Measurements from ENCODE around the gene ASB9.
"Not testable (repeated sequence)": the region's sequence is repeated elsewhere in the genome, so short reads cannot be mapped to it uniquely, and the experiment has no call there.

ASB9 gene

DNA sequence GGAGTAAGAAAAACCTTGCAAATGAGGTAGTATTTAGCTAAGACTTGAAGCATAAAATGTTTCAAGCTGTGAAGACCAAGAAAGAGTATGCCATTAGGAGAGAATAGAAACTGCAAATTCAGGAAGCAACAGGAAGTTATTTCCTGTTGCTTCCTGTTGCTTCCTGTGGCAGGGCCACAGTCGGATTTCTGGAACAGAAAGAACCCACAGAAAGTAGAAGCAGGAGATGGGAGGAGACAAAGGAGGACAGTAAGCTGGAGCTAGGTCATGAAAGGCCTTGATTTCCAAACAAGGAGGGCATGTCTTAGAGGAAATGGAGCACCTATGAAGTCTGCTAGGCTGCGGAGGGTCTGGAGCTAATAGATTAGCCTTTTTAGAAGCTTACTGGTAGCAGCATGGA is 28.3 kb upstream of the ASB9 start:
- Histone ChIP-seq H3K4me3 (ENCODE audit: low read depth, low read length) (no peak overlapping the region), H3K27me3 (ENCODE audit: control insufficient read depth, insufficient read depth, low read length) (peaks cover 14% of the 10 kb centered on the region; the same call in 1 of the 2 replicates), H3K27ac (ENCODE audit: low read depth, low read length) (no peak overlapping the region), H3K4me1 (ENCODE audit: control insufficient read depth, insufficient read depth, low read length) (no peaks in the 10 kb centered on the region), H3K36me3 (ENCODE audit: control insufficient read depth, insufficient read depth, low read length) (no peaks in the 10 kb centered on the region), H3K9me3 (ENCODE audit: control insufficient read depth, insufficient read depth, low read depth, low read length) (no peaks in the 10 kb centered on the region), H3K9ac (ENCODE audit: low read length) (no peak overlapping the region)

DNA sequence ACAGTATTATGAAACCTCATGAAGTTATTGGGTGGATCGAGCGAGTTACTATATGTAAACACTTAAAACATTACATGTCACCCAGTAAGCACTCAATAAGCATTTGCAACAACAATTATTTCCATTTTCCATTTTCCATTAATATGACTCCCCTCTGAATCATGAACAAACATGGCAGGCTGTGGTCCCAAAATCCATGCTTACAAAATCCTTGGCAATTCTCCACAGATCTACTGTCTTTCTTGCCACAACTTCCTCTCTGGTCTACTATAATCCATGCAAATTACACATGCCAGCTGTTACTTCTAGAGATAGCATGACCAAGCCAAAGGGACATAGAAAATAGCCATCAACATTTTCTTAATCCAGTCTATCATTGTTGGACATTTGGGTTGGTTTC is 23.6 kb upstream of the ASB9 start:
- Histone ChIP-seq H3K4me3 (ENCODE audit: low read depth, low read length) (no peak overlapping the region), H3K9ac (ENCODE audit: low read length) (no peak overlapping the region), H3K4me1 (ENCODE audit: control insufficient read depth, insufficient read depth, low read length) (no peaks in the 10 kb centered on the region)

DNA sequence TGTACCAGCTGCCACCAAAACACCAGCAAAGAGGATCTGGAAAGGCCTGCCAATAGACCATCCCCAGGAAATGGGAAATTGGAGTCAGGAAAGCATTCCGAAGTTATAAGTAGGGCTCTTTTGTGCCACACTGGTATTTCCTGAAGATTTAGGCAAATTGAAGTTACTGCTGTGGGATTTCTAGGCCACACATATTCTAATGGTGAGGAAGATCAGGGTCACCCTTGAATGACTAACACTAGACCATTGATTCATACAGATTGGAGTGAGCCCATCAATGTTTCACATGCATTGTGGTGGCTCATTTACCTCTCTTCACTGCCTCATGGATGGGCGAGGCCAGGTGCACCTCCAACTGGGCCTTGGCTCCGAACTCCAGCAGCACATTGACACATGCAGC is 23.0 kb upstream of the ASB9 start:
- Histone ChIP-seq H3K9me3 (ENCODE audit: control insufficient read depth, insufficient read depth, low read depth, low read length) (no peaks in the 10 kb centered on the region), H3K27me3 (ENCODE audit: control insufficient read depth, insufficient read depth, low read length) (peaks cover 3% of the 10 kb centered on the region; the same call in 1 of the 2 replicates), H3K9ac (ENCODE audit: low read length) (no peak overlapping the region), H3K27ac (ENCODE audit: low read depth, low read length) (no peak overlapping the region), H3K4me1 (ENCODE audit: control insufficient read depth, insufficient read depth, low read length) (no peaks in the 10 kb centered on the region), H3K36me3 (ENCODE audit: control insufficient read depth, insufficient read depth, low read length) (no peaks in the 10 kb centered on the region), H3K4me3 (ENCODE audit: low read depth, low read length) (no peak overlapping the region)

More for the DNA sequence above, 23.6 kb upstream of the ASB9 start:
- Histone ChIP-seq H3K27ac (ENCODE audit: low read depth, low read length) (no peak overlapping the region), H3K9me3 (ENCODE audit: control insufficient read depth, insufficient read depth, low read depth, low read length) (no peaks in the 10 kb centered on the region), H3K27me3 (ENCODE audit: control insufficient read depth, insufficient read depth, low read length) (peaks cover 3% of the 10 kb centered on the region; the same call in 1 of the 2 replicates), H3K36me3 (ENCODE audit: control insufficient read depth, insufficient read depth, low read length) (no peaks in the 10 kb centered on the region)

DNA sequence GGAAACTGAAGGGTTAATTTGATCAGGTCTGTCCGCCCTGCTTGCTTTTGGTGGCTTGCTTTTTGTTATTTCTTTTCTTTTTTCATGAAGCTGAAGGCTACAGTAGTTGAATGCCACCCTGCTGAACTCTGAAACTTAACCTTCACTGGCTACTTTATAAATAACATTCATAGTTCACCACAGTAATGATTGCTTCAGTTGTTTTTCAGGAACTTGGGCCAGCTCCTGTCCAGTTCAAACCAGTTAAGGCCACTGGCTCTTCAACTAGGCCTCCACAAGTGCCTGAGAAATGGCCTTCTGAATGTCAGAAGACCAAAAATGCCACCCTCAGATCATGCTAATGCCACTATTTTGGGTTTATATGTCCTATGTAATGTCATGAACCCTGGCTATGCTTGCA is 7.7 kb upstream of the ASB9 start:
- H3K4me1 ChIP-seq (ENCODE audit: control insufficient read depth, insufficient read depth, low read length) = no peaks in the 10 kb centered on the region

DNA sequence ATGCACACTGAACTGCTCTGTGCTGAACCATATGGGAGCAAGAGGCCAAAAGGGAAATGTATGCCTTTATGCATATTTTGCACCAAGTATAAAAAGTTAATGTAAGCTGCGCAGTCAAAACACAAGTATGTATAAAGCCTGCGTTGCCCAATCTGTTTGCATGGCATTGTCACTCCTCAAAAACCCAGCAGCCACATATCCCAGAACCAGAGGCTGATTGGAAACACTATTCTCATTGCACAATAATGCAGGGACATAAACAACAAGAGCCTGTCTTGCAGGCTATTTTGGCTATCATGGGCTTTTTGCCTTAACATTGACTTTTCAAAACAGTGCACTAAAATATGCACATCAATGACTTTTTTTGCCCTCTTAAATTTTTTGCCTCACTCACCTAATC is 5.1 kb upstream of the ASB9 start:
- Histone ChIP-seq H3K9ac (ENCODE audit: low read length) (no peak overlapping the region), H3K27ac (ENCODE audit: low read depth, low read length) (no peak overlapping the region), H3K4me3 (ENCODE audit: low read depth, low read length) (no peak overlapping the region), H3K27me3 (ENCODE audit: control insufficient read depth, insufficient read depth, low read length) (no peaks in the 10 kb centered on the region; the same call in 1 of the 2 replicates), H3K4me1 (ENCODE audit: control insufficient read depth, insufficient read depth, low read length) (peaks cover 5% of the 10 kb centered on the region), H3K9me3 (ENCODE audit: control insufficient read depth, insufficient read depth, low read depth, low read length) (no peaks in the 10 kb centered on the region; the same call in 1 of the 2 replicates), H3K36me3 (ENCODE audit: control insufficient read depth, insufficient read depth, low read length) (no peaks in the 10 kb centered on the region)

More for the DNA sequence above, 7.7 kb upstream of the ASB9 start:
- H3K4me3 ChIP-seq (ENCODE audit: low read depth, low read length) = no peak overlapping the region
- H3K9ac ChIP-seq (ENCODE audit: low read length) = no peak overlapping the region
- H3K36me3 ChIP-seq (ENCODE audit: control insufficient read depth, insufficient read depth, low read length) = no peaks in the 10 kb centered on the region
- H3K9me3 ChIP-seq (ENCODE audit: control insufficient read depth, insufficient read depth, low read depth, low read length) = no peaks in the 10 kb centered on the region; the same call in 1 of the 2 replicates
- no peak overlapping the region for H3K27ac ChIP-seq (ENCODE audit: low read depth, low read length)
- peaks cover 2% of the 10 kb centered on the region; the same call in 1 of the 2 replicates for H3K27me3 ChIP-seq (ENCODE audit: control insufficient read depth, insufficient read depth, low read length)

DNA sequence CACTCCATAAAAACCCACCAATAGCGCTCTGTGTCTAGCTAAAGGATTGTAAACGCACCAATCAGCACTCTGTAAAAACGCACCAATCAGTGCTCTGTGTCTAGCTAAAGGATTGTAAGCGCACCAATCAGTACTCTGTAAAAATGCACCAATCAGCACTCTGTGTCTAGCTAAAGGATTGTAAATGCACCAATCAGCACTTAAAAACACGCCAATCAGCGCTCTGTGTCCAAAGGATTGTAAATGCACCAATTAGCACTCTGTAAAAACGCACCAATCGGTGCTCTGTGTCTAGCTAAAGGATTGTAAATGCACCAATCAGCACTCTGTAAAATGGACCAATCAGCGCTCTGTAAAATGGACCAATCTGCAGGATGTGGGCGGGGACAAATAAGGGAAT is 3.4 kb upstream of the ASB9 start:
- H3K27me3 ChIP-seq (ENCODE audit: control insufficient read depth, insufficient read depth, low read length); H3K9ac ChIP-seq (ENCODE audit: low read length); H3K9me3 ChIP-seq (ENCODE audit: control insufficient read depth, insufficient read depth, low read depth, low read length); H3K4me3 ChIP-seq (ENCODE audit: low read depth, low read length); H3K36me3 ChIP-seq (ENCODE audit: control insufficient read depth, insufficient read depth, low read length); H3K27ac ChIP-seq (ENCODE audit: low read depth, low read length): not testable (repeated sequence)
- H3K4me1 ChIP-seq (ENCODE audit: control insufficient read depth, insufficient read depth, low read length) = peaks cover 12% of the 10 kb centered on the region

DNA sequence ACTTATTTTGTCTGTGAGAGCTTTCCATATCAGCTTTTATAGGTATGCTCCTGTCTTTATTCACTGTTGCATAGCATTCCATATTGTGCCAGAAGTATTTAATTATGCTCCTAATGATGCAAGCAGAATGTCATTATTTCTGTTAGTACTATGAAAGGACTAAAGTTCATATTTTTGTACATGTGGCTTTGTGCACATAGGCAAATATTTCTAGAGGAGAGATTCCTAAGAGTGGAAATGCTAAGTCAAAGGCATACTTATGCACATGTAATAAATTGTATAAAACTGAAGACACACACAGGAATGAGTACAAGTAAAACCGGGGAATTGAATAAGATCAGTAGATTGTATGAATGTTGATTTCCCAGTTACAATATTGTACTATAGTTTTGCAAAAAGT is 1.9 kb upstream of the ASB9 start:
- Histone ChIP-seq H3K36me3 (ENCODE audit: control insufficient read depth, insufficient read depth, low read length) (no peaks in the 10 kb centered on the region), H3K27ac (ENCODE audit: low read depth, low read length) (no peak overlapping the region), H3K4me3 (ENCODE audit: low read depth, low read length) (no peak overlapping the region), H3K9ac (ENCODE audit: low read length) (no peak overlapping the region), H3K4me1 (ENCODE audit: control insufficient read depth, insufficient read depth, low read length) (peaks cover 12% of the 10 kb centered on the region), H3K27me3 (ENCODE audit: control insufficient read depth, insufficient read depth, low read length) (no peaks in the 10 kb centered on the region; the same call in 1 of the 2 replicates), H3K9me3 (ENCODE audit: control insufficient read depth, insufficient read depth, low read depth, low read length) (no peaks in the 10 kb centered on the region; the same call in 1 of the 2 replicates)

DNA sequence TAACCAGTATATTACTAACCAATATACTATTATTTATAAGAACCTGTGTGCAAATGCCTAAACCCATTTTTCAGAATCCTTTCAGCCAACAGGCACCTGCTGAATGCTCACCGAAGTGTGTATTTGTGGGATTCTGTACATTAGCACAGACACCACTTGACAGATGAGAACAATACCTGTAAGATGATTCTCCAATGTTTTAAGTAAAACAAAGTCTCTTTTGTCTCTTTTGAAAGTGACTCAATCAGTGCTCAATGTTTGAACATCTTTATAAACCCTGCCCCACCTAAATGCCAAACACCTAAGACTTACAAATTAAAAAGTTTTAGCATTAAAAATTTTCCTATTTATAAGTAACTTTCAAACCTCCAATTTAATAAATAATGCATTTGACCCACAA is 763 bp downstream of the ASB9 start:
- Histone ChIP-seq H3K27me3 (ENCODE audit: control insufficient read depth, insufficient read depth, low read length) (peaks cover 10% of the 10 kb centered on the region; the same call in 1 of the 2 replicates), H3K4me1 (ENCODE audit: control insufficient read depth, insufficient read depth, low read length) (peaks cover 12% of the 10 kb centered on the region), H3K27ac (ENCODE audit: low read depth, low read length) (no peak overlapping the region), H3K9me3 (ENCODE audit: control insufficient read depth, insufficient read depth, low read depth, low read length) (peaks cover 2% of the 10 kb centered on the region; the same call in 1 of the 2 replicates), H3K4me3 (ENCODE audit: low read depth, low read length) (no peak overlapping the region), H3K9ac (ENCODE audit: low read length) (no peak overlapping the region), H3K36me3 (ENCODE audit: control insufficient read depth, insufficient read depth, low read length) (no peaks in the 10 kb centered on the region)

DNA sequence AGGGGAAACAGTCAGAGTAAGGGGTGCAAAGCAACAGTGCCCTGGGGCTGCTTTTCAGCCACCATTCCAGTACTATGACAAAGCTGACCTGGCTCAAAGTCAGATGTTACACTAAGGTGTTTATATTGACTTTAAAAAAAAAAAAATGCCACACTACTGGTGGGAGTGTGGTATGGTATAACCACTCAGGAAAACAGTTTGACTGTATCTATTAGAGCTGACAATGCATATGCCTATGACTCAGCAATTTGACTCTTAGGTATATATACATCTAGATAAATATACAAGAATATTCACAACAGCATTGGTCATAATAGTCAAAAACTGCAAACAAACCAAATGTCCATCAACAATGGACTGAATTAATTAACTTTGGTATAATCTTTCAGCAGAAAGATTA is 15.0 kb downstream of the ASB9 start:
- no peak overlapping the region for H3K9ac ChIP-seq (ENCODE audit: low read length)
- H3K9me3 ChIP-seq (ENCODE audit: control insufficient read depth, insufficient read depth, low read depth, low read length) = no peaks in the 10 kb centered on the region
- no peak overlapping the region for H3K27ac ChIP-seq (ENCODE audit: low read depth, low read length)
- no peaks in the 10 kb centered on the region for H3K4me1 ChIP-seq (ENCODE audit: control insufficient read depth, insufficient read depth, low read length)
- peaks cover 3% of the 10 kb centered on the region; the same call in 1 of the 2 replicates for H3K27me3 ChIP-seq (ENCODE audit: control insufficient read depth, insufficient read depth, low read length)
- no peak overlapping the region for H3K4me3 ChIP-seq (ENCODE audit: low read depth, low read length)
- no peaks in the 10 kb centered on the region for H3K36me3 ChIP-seq (ENCODE audit: control insufficient read depth, insufficient read depth, low read length)

DNA sequence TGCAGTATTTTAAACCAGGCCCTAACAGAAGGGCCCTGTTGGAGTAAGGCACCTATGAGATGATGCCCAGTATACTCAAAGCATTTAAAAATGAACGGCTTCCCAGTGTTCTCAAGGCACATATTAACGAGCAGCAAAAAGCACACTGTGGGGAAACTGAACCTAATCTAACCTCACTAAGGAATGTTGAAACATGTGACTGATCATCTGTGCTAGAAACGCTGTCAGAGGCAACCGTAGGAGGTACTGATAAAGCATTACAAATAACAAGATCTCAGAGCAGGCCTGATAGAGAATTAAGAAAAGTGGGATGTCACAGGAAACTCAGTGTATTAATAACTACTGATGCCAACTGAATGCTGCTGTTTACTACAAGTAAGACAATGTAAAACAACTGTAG is 24.0 kb downstream of the ASB9 start:
- no peak overlapping the region for H3K9ac ChIP-seq (ENCODE audit: low read length)
- peaks cover 3% of the 10 kb centered on the region; the same call in 1 of the 2 replicates for H3K4me1 ChIP-seq (ENCODE audit: control insufficient read depth, insufficient read depth, low read length)
- H3K27me3 ChIP-seq (ENCODE audit: control insufficient read depth, insufficient read depth, low read length) = peaks cover 3% of the 10 kb centered on the region; the same call in 1 of the 2 replicates
- H3K4me3 ChIP-seq (ENCODE audit: low read depth, low read length) = no peak overlapping the region
- H3K9me3 ChIP-seq (ENCODE audit: control insufficient read depth, insufficient read depth, low read depth, low read length) = no peaks in the 10 kb centered on the region
- no peaks in the 10 kb centered on the region for H3K36me3 ChIP-seq (ENCODE audit: control insufficient read depth, insufficient read depth, low read length)
- H3K27ac ChIP-seq (ENCODE audit: low read depth, low read length) = no peak overlapping the region

DNA sequence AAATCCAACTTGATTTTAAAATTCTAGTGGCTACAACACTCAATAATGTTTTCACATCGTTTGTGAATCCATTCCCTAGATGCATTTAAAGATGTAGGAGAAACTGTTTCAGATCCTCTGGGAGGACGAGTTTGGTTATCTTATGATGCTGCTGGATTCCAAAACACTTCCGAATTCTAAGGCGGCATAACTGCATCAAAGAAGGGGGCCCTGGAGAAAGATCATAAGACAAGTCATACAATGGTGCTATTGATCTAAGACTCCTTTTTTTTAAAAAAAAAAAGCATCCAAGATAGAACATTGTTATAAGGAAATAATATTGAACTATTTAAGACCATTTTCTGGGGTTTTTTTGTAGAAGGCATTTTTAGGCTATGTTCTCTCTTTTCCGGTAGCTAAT is 25.5 kb downstream of the ASB9 start:
- Histone ChIP-seq H3K27ac (ENCODE audit: low read depth, low read length) (no peak overlapping the region), H3K9me3 (ENCODE audit: control insufficient read depth, insufficient read depth, low read depth, low read length) (no peaks in the 10 kb centered on the region), H3K9ac (ENCODE audit: low read length) (no peak overlapping the region), H3K4me1 (ENCODE audit: control insufficient read depth, insufficient read depth, low read length) (peaks cover 3% of the 10 kb centered on the region; the same call in 1 of the 2 replicates), H3K36me3 (ENCODE audit: control insufficient read depth, insufficient read depth, low read length) (no peaks in the 10 kb centered on the region), H3K4me3 (ENCODE audit: low read depth, low read length) (no peak overlapping the region), H3K27me3 (ENCODE audit: control insufficient read depth, insufficient read depth, low read length) (peaks cover 3% of the 10 kb centered on the region; the same call in 1 of the 2 replicates)

Measured in HUES6 (cell line).